HG03108 (cell line): ENCODE data around the gene TMEM132C.
A peak's percentile ranks its signal among the peaks of the same experiment; 100 is the strongest.

Experiments used
- ATAC-seq: cut with Tn5 transposase; IDR thresholded peaks from one replicate; pipeline ENCODE4 v1.9.1; 2021; ENCODE audit warnings: moderate library complexity; ENCODE audit not compliant: unreplicated experiment

The TMEM132C gene

DNA sequence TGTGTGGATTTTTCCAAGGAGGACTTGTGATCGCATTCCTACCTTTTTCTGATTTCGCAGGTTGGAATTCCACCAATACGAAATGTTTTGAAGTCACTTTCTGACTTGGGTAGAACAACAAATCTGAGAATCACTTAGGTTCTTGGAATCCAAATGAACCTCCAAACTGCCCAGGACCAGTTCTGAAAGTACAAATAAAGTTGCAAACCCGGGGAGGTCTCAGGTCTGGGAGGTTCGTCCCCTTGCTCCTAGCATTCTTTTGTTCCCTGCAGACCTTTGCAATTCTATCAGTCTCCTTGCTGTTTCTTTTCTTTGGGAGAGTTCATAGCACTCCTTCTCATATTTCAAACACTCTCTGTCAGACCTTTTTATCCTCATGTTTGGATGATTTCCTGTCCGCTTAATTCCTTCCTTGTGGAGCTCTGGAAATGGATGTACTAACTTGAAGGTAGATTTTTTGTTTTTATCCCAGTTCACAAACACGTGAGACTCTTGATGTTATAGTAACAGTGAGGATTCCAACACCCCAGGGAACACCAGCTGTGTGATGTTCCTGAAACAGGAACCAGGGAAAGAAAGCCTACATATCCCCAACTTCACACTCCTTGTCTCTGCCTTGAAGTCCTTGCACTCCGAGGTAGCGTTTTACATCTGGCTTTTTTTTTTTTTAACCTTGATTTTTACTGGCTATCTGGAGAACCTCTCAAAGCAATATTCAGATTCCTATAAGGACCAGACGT lies 70.6 kb downstream of the TMEM132C start:
- no peak for ATAC-seq

GRCh38 chr12:128338386-128339125 lies 71.6 kb downstream of the TMEM132C start:
- ATAC-seq, result no peak

DNA sequence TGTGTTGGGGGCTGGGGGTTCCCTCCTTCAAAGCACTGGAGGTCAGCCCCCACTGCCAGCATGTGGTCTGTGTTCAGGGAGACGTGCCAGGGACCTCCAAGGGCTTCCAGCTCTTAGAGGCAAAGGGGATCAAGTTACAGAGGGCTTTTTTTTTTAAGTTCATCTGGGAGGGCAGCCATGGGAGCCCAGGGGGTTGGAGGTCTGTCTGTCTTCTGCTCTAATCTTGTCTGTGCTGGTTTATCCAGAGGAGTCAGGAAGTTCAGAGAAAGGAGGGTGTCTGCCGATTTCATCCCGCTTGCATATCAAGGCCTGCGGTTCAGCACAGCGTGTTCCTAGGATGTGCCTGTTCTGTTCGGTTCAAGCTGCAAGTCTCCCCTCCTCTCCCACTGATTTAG lies 72.2 kb downstream of the TMEM132C start:
- no peak for ATAC-seq

- no peak for ATAC-seq
Measured at GRCh38 chr12:128339631-128340030, 72.7 kb downstream of the TMEM132C start.

- ATAC-seq, result no peak
Measured at GRCh38 chr12:128353301-128353700, 86.3 kb downstream of the TMEM132C start.

GRCh38 chr12:128356547-128356946 lies 89.6 kb downstream of the TMEM132C start:
- no peak for ATAC-seq

- ATAC-seq, result no peak
Measured at GRCh38 chr12:128361400-128361995, 94.5 kb downstream of the TMEM132C start.

DNA sequence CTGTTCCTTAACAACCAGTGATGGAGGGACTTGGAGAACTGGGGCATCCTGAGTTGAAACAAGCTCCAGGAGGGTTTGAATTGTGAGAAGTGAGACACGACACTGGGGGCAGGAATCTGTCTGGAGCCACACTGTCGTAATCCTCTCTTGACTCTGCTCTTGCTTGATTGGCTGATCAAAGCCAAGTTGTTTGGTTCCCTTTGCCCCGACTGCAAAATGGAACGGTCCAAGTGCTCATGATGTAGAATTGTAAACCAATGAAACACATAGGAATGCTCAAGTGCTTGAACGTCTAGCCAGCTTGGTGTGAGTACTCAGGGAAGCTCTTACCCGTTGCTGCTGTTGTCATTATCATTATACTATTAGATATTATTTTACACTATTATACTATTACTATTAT lies 98.1 kb downstream of the TMEM132C start:
- no peak for ATAC-seq

- no peak for ATAC-seq
Measured at GRCh38 chr12:128365651-128366231, 98.8 kb downstream of the TMEM132C start.

GRCh38 chr12:128367961-128368360 lies 101.0 kb downstream of the TMEM132C start:
- no peak for ATAC-seq

- no peak for ATAC-seq
Measured at GRCh38 chr12:128381541-128381940, 114.6 kb downstream of the TMEM132C start.

DNA sequence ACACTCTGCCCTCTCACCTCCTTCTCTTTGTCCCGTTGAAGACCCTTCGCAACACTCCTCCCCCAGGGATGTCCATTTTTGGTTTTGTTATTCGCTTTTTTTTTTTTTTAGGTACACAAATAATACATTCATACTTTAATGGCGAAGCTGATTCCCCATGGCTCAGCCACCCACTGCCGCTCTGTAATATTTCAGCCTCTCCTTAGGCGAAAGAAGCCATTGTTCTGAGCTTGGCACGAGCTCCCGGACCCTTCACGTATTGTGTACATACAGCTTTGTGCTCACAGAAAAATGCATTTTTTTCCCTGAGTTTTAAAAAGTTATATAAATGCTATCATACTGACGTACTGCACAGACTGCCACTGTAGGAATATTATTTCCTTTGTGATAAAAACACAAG lies 115.0 kb downstream of the TMEM132C start:
- no peak for ATAC-seq

GRCh38 chr12:128382946-128383345 lies 116.0 kb downstream of the TMEM132C start:
- no peak for ATAC-seq

- no peak for ATAC-seq
Measured at GRCh38 chr12:128383357-128383937, 116.5 kb downstream of the TMEM132C start.

GRCh38 chr12:128385736-128386135 lies 118.8 kb downstream of the TMEM132C start:
- ATAC-seq, result no peak

DNA sequence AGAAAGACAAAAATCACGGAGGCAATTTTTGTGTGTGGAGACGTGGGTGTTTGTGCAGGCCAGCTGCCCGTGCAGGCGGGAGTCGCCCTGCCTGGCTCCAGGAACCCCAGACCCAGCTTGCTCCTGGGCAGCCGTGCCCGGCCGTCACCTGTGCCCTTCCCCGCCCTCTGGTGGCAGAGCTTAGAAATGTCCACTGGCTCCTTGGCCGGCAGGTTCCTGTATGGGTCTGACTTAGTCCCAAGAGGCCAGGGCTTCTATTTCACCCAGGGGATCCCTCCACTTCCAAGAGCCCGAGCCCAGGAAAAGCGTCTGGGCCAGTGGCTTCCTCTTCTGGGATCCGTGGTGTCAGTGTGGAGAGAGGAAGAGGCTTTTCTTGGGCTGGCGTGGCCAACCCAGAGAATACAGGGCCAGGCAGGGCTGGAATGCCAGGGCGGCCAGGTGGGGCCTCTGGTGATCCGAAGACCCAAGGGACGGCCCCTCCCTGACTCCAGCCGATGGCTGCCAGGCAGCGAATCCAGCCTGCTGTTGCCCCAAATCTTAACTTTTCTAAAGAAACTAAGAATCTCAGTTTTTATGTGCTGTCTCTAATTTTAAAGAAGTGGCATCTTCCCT lies 120.9 kb downstream of the TMEM132C start:
- ATAC-seq, result peak; percentile 70

- no peak for ATAC-seq
Measured at GRCh38 chr12:128388461-128389000, 121.6 kb downstream of the TMEM132C start.

- ATAC-seq, result no peak
Measured at GRCh38 chr12:128393346-128393745, 126.4 kb downstream of the TMEM132C start.

DNA sequence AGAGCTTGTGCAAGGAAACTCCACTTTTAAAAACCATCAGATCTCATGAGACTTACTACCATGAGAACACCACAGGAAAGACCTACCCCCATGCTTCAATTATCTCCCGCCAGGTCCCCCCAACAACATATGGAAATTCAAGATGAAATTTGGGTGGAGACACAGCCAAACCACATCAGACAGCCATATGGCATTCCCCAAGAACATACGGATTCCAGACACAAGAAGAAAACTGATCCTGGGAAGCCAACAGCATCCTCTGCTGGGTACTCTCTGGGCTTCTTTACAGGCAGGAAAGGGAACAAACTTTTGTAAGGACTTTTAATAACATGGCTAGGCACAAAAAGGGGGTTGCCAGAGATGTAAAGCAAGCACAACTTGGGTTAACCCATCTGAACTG lies 127.2 kb downstream of the TMEM132C start:
- ATAC-seq, result no peak

- ATAC-seq, result no peak
Measured at GRCh38 chr12:128399253-128399652, 132.3 kb downstream of the TMEM132C start.
